Liver (tissue), 9 donors: ENCODE measurements around the gene CACNA1A. TPM values are rescaled to one million over a fixed set of nuclear protein-coding genes. Genes with fewer than 3 reads are reported as not detected.

Experiments used
- DNase-seq: peaks from one replicate; pipeline ENCODE4 v3.0.0-alpha.2; 2017; ENCODE audit warnings: low spot score
- H3K27ac ChIP-seq, 2 donors: one replicate each; pipeline ENCODE4 v1.7.0; 2013; ENCODE audit warnings: inconsistent platforms in 2 of 2, low read length in 2 of 2, control low read depth in 1 of 2, low read depth in 1 of 2, mild to moderate bottlenecking in 1 of 2
- H3K27me3 ChIP-seq, 4 donors: one replicate each; pipeline versions ENCODE4 v1.6.1 to v1.7.0; 2013; ENCODE audit warnings: low read length in 3 of 4, inconsistent platforms in 1 of 4, mild to moderate bottlenecking in 1 of 4, moderate library complexity in 1 of 4; ENCODE audit not compliant: control insufficient read depth in 4 of 4, insufficient read depth in 4 of 4
- H3K36me3 ChIP-seq, 4 donors: one replicate each; pipeline versions ENCODE4 v1.6.1 to v1.7.0; 2013; ENCODE audit warnings: low read length in 3 of 4, mild to moderate bottlenecking in 3 of 4, low read depth in 1 of 4, moderate library complexity in 1 of 4; ENCODE audit not compliant: control insufficient read depth in 4 of 4, insufficient read depth in 3 of 4
- H3K4me1 ChIP-seq, 4 donors: one replicate each; pipeline versions ENCODE4 v1.6.1 to v1.7.0; 2013; ENCODE audit warnings: low read length in 3 of 4, mild to moderate bottlenecking in 3 of 4, moderate library complexity in 1 of 4; ENCODE audit not compliant: control insufficient read depth in 4 of 4, insufficient read depth in 4 of 4
- H3K4me3 ChIP-seq, 3 donors: one replicate each; pipeline versions ENCODE4 v1.6.1 to v1.7.0; 2013; ENCODE audit warnings: low read length in 3 of 3, control low read depth in 1 of 3, low read depth in 1 of 3, mild to moderate bottlenecking in 1 of 3
- H3K9ac ChIP-seq, 2 donors: one replicate each; pipeline ENCODE4 v1.7.0; 2013; ENCODE audit warnings: low read length in 2 of 2, mild to moderate bottlenecking in 2 of 2, moderate library complexity in 2 of 2, control low read depth in 1 of 2, low read depth in 1 of 2
- H3K9me3 ChIP-seq, 4 donors: one replicate each; pipeline versions ENCODE4 v1.6.1 to v1.7.0; 2013; ENCODE audit warnings: low read length in 3 of 4; ENCODE audit not compliant: control insufficient read depth in 4 of 4
- CTCF ChIP-seq: fragments of 150-350 bp; IDR thresholded peaks from 2 replicates; pipeline ENCODE4 v1.5.1; 2017; ENCODE audit warnings: improper control_type of control experiment, low read depth, low read length; ENCODE audit not compliant: missing input control
- EGR1 ChIP-seq, 2 donors: IDR thresholded peaks; 2 replicates each; pipeline ENCODE4 v1.6.1; 2016 to 2018; ENCODE audit warnings: antibody characterized with exemption in 2 of 2, low read depth in 2 of 2
- FOXA1 ChIP-seq: IDR thresholded peaks from 2 replicates; pipeline ENCODE4 v1.6.1; 2016; ENCODE audit warnings: antibody characterized with exemption
- GABPA ChIP-seq, 2 donors: IDR thresholded peaks in 1 of 2; conservative IDR thresholded peaks in 1 of 2; 2 replicates each; pipeline ENCODE4 v1.6.1; 2016; ENCODE audit warnings: antibody characterized with exemption in 2 of 2, mild to moderate bottlenecking in 1 of 2, moderate library complexity in 1 of 2
- HNF4A ChIP-seq, 2 donors: conservative IDR thresholded peaks; 2 replicates each; pipeline ENCODE4 v1.6.1; 2016; ENCODE audit warnings: antibody characterized with exemption in 2 of 2, mild to moderate bottlenecking in 2 of 2
- JUND ChIP-seq, 2 donors: IDR thresholded peaks; 2 replicates each; pipeline ENCODE4 v1.6.1; 2016; ENCODE audit warnings: antibody characterized with exemption in 2 of 2
- RAD21 ChIP-seq, 2 donors: IDR thresholded peaks; 2 replicates each; pipeline ENCODE4 v1.6.1; 2016; ENCODE audit warnings: antibody characterized with exemption in 2 of 2, mild to moderate bottlenecking in 2 of 2
- REST ChIP-seq: IDR thresholded peaks from 2 replicates; pipeline ENCODE4 v1.6.1; 2016; ENCODE audit warnings: antibody characterized with exemption, mild to moderate bottlenecking
- YY1 ChIP-seq: IDR thresholded peaks from 2 replicates; pipeline ENCODE4 v1.6.1; 2016; ENCODE audit warnings: antibody characterized with exemption, mild to moderate bottlenecking
- WGBS: extraction: QIAGEN DNeasy Blood & Tissue Kit; methylation state at CpG from one replicate; pipeline ENCODE4 v1.1.7; 2013; 5-methylcytosine and 5-hydroxymethylcytosine counted together
- polyA plus RNA-seq, 2 donors: library from polyadenylated mRNA; stranded (reverse) in 1 of 2; unstranded in 1 of 2; fragments of 200-250 nt in 1 of 2; fragments of >200 nt in 1 of 2; fragmentation: Nextera tagmentation in 1 of 2; extraction: Ambion mirVana in 1 of 2; gene quantifications; one replicate each; pipeline versions ENCODE4 v1.2.1 to v1.2.3, GENCODE V29; 2013 to 2015
- total RNA-seq, 2 donors: library from RNA; depleted of rRNA; stranded (reverse); fragments of >200 nt; gene quantifications; one replicate each; pipeline ENCODE4 v1.2.3, GENCODE V29; 2014
- TF ChIP-seq, protein P1 (sequence below): IDR thresholded peaks from 2 replicates; pipeline ENCODE4 v1.6.1; 2016; ENCODE audit warnings: antibody characterized with exemption
- donor health status: healthy.
- donor health status: healthy.
- donor health status: healthy.
- donor health status: healthy.
- donor health status: healthy.

The CACNA1A gene
- total and polyA plus RNA-seq, 4 donors, result 0.09 to 0.17 (median 0.17) TPM; not detected in 1

DNA sequence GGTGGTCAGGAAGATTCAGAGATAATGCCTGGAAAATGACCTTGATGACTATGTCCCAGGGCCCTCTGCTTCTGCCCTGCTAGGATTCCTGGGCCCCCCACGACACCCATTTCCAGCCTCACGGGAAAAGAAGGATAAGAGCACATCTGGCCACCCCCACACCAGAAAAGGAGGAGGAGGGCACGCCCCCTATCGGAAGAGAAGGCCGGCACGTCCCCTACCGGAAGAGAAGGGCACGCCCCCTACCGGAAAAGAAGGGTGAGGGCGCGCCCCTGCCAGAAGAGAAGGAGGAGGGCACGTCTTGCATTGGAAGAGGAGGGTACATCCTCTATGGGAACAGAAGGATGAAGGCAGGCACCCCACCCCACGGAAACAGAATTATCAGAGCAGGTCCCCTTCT, 271.8 kb downstream of the CACNA1A start:
- WGBS, result 21% methylated on average over 13 of the region's 13 CpGs
- Histone ChIP-seq H3K4me3 (no peak overlapping the region), H3K9ac (no peak overlapping the region), H3K9me3 (peaks cover 0 to 2% (median under 1%) of the 10 kb centered on the region in 4 donors), H3K4me1 (peaks cover 0 to 2% (median 0%) of the 10 kb centered on the region in 4 donors), H3K27ac (no peak overlapping the region), H3K27me3 (peaks cover 0 to 2% (median 0%) of the 10 kb centered on the region in 4 donors), H3K36me3 (no peaks in the 10 kb centered on the region)
- peak; percentile 62 for TF ChIP-seq CTCF
- TF ChIP-seq RAD21 (IDR thresholded peaks at IDR 0.05), result peak; percentile 73 to 83
- TF ChIP-seq REST, result no peak
- TF ChIP-seq EGR1 (IDR thresholded peaks at IDR 0.05; ENCODE audit: low read depth in 2 of 2), result no peak
- no peak for TF ChIP-seq JUND (IDR thresholded peaks at IDR 0.05)
- TF ChIP-seq, protein P1, sequence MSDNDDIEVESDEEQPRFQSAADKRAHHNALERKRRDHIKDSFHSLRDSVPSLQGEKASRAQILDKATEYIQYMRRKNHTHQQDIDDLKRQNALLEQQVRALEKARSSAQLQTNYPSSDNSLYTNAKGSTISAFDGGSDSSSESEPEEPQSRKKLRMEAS, result no peak
- DNase-seq, result no peak

GRCh38 chr19:13231663-13232062, 274.6 kb downstream of the CACNA1A start:
- Histone ChIP-seq H3K27me3 (no peaks in the 10 kb centered on the region), H3K9ac (no peak overlapping the region), H3K27ac (no peak overlapping the region), H3K36me3 (no peaks in the 10 kb centered on the region), H3K4me1 (peaks cover 0 to 2% (median 0%) of the 10 kb centered on the region in 4 donors), H3K4me3 (no peak overlapping the region), H3K9me3 (peaks cover 0 to 2% (median under 1%) of the 10 kb centered on the region in 4 donors)
- DNase-seq, result no peak
- TF ChIP-seq HNF4A (conservative IDR thresholded peaks at IDR 0.05), result no peak
- TF ChIP-seq REST, result no peak
- TF ChIP-seq YY1, result no peak
- no peak for TF ChIP-seq RAD21 (IDR thresholded peaks at IDR 0.05)
- no peak for TF ChIP-seq FOXA1
- TF ChIP-seq, protein P1, result no peak
- no peak for TF ChIP-seq GABPA (IDR thresholded peaks at IDR 0.05 in 1 of 2, conservative IDR thresholded peaks at IDR 0.05 in 1 of 2)
- 14% methylated on average over 9 of the region's 9 CpGs for WGBS
